ENCODE data around the gene LMOD1.

DNA sequence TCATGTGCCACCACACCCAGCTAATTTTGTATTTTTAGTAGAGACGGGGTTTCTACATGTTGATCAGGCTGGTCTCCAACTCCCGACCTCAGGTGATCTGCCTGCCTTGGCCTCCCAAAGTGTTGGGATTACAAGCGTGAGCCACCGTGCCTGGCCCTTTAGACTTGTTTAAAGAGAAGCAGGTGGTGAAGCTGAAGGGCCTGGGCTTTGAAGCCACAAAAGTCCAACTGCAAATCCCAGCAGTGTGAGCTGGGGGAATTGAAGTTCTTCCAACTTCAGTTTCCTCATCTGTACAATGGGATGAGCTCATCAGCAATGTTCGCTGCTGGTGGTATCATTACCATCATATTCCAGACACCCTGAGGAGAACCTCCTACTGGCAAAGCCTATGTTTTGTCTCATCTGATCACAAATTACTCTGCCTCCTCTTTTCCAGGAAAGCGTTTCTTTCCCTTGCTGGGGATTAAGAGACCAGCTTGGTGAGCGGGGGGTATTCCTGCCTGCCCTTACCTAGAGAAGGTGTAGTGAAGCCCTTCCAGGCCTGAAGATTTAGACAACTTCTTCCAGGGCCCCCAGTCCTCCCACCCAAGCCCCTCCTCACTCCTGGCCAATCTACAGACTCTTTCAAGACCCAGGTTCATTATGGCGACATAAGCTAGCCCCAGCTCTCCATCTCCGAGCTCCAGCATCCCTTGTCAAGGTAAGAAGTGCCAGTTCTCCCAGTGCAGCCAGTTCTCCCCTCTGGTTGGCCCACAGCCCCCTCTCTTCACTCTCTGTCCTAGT is 60.1 kb downstream of the LMOD1 start:
- TF ChIP-seq, protein P1, sequence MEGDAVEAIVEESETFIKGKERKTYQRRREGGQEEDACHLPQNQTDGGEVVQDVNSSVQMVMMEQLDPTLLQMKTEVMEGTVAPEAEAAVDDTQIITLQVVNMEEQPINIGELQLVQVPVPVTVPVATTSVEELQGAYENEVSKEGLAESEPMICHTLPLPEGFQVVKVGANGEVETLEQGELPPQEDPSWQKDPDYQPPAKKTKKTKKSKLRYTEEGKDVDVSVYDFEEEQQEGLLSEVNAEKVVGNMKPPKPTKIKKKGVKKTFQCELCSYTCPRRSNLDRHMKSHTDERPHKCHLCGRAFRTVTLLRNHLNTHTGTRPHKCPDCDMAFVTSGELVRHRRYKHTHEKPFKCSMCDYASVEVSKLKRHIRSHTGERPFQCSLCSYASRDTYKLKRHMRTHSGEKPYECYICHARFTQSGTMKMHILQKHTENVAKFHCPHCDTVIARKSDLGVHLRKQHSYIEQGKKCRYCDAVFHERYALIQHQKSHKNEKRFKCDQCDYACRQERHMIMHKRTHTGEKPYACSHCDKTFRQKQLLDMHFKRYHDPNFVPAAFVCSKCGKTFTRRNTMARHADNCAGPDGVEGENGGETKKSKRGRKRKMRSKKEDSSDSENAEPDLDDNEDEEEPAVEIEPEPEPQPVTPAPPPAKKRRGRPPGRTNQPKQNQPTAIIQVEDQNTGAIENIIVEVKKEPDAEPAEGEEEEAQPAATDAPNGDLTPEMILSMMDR (IDR thresholded peaks at IDR 0.05) = no peak
- TF ChIP-seq MXI1 (IDR thresholded peaks at IDR 0.05; ENCODE audit: low read depth, low read length) (no peak), RAD21 (IDR thresholded peaks at IDR 0.05; ENCODE audit: low read length) (no peak), GABPA (IDR thresholded peaks at IDR 0.05; ENCODE audit: low read depth) (no peak), CHD2 (IDR thresholded peaks at IDR 0.05; ENCODE audit: low read length, partially characterized antibody) (no peak), RCOR1 (IDR thresholded peaks at IDR 0.05; ENCODE audit: low read length) (no peak), EP300 (IDR thresholded peaks at IDR 0.05; ENCODE audit: borderline replicate concordance in 1 of 2, low read depth in 1 of 2, low read length in 1 of 2) (no peak), POLR2AphosphoS5 (IDR thresholded peaks at IDR 0.05; ENCODE audit: low read depth, low read length) (no peak), EZH2phosphoT487 (IDR thresholded peaks at IDR 0.05; ENCODE audit: borderline replicate concordance, low read depth) (no peak), TAF1 (IDR thresholded peaks at IDR 0.05; ENCODE audit: borderline replicate concordance, low read depth, low read length) (no peak)
